A549 (cell line): ENCODE data around the gene CCDC87.
"Not testable (repeated sequence)": the region's sequence is repeated elsewhere in the genome, so short reads cannot be mapped to it uniquely, and the experiment has no call there.

Experiments
- CEBPB ChIP-seq, 2 experiments: fragments of >200 bp in 1 of 2; sonication (Bioruptor Twin) in 1 of 2; formaldehyde crosslinking in 1 of 2; IDR thresholded peaks; 2 replicates each; pipeline ENCODE4 v1.6.1; 2012 to 2016
- CHD4 ChIP-seq: fragments of 200-600 bp; sonication (generic); IDR thresholded peaks from 2 replicates; pipeline ENCODE4 v1.6.1; 2016; ENCODE audit warnings: antibody characterized with exemption, mild to moderate bottlenecking, borderline replicate concordance
- ESRRA ChIP-seq: fragments of 150-350 bp; IDR thresholded peaks from 2 replicates; pipeline ENCODE4 v1.6.1; 2014; ENCODE audit warnings: mild to moderate bottlenecking, low read length, borderline replicate concordance
- NPAS2 ChIP-seq: fragments of 250-450 bp; sonication (Bioruptor Pico); IDR thresholded peaks from 2 replicates; pipeline ENCODE4 v1.8.0; 2022; ENCODE audit warnings: mild to moderate bottlenecking, moderate library complexity, borderline replicate concordance
- POLR2A ChIP-seq: IDR thresholded peaks from 2 replicates; pipeline ENCODE4 v1.6.1; 2012; ENCODE audit warnings: mild to moderate bottlenecking, low read length
- TF ChIP-seq, protein P1 (sequence below): fragments of >200 bp; sonication (Bioruptor Twin); formaldehyde crosslinking; IDR thresholded peaks from 3 replicates; pipeline ENCODE4 v1.5.1; 2016
- TF ChIP-seq, protein P2 (sequence below): fragments of 200-600 bp; sonication (generic); IDR thresholded peaks from 2 replicates; pipeline ENCODE4 v1.6.1; 2016; ENCODE audit warnings: antibody characterized with exemption, mild to moderate bottlenecking, moderate library complexity

DNA sequence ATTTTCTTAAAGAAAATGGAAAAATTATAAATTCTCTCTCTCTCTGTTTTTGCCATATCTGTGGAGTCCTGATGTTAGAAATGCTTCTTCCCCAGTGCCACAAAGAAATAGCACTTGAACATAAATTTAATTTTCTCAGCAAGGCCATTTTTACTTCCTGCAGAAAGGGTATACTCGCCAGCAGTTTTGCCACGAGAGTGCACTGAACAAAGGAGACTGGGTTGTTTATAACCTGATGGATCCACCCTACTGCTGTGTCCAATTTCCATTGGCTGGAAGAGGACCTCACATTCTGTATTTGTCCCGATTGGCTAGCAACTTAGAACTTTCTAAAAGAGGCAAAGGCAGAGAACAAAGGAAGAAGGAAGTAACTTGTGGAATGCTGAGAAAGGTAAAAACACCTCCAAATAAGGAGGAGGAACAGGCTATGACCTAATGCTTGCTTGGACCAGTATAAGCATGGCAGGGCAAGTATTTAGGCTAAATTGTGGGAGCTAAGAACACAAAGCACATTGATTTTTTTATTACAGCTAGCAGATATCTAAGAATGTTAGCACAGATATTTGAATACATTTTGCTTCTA, 10.2 kb downstream of the CCDC87 start:
- TF ChIP-seq NPAS2 (CRISPR knock-in tag); CHD4; ESRRA; POLR2A; CEBPB (IDR thresholded peaks at IDR 0.05): not testable (repeated sequence)
- TF ChIP-seq, protein P1, sequence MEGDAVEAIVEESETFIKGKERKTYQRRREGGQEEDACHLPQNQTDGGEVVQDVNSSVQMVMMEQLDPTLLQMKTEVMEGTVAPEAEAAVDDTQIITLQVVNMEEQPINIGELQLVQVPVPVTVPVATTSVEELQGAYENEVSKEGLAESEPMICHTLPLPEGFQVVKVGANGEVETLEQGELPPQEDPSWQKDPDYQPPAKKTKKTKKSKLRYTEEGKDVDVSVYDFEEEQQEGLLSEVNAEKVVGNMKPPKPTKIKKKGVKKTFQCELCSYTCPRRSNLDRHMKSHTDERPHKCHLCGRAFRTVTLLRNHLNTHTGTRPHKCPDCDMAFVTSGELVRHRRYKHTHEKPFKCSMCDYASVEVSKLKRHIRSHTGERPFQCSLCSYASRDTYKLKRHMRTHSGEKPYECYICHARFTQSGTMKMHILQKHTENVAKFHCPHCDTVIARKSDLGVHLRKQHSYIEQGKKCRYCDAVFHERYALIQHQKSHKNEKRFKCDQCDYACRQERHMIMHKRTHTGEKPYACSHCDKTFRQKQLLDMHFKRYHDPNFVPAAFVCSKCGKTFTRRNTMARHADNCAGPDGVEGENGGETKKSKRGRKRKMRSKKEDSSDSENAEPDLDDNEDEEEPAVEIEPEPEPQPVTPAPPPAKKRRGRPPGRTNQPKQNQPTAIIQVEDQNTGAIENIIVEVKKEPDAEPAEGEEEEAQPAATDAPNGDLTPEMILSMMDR, result not testable (repeated sequence)
- TF ChIP-seq, protein P2, sequence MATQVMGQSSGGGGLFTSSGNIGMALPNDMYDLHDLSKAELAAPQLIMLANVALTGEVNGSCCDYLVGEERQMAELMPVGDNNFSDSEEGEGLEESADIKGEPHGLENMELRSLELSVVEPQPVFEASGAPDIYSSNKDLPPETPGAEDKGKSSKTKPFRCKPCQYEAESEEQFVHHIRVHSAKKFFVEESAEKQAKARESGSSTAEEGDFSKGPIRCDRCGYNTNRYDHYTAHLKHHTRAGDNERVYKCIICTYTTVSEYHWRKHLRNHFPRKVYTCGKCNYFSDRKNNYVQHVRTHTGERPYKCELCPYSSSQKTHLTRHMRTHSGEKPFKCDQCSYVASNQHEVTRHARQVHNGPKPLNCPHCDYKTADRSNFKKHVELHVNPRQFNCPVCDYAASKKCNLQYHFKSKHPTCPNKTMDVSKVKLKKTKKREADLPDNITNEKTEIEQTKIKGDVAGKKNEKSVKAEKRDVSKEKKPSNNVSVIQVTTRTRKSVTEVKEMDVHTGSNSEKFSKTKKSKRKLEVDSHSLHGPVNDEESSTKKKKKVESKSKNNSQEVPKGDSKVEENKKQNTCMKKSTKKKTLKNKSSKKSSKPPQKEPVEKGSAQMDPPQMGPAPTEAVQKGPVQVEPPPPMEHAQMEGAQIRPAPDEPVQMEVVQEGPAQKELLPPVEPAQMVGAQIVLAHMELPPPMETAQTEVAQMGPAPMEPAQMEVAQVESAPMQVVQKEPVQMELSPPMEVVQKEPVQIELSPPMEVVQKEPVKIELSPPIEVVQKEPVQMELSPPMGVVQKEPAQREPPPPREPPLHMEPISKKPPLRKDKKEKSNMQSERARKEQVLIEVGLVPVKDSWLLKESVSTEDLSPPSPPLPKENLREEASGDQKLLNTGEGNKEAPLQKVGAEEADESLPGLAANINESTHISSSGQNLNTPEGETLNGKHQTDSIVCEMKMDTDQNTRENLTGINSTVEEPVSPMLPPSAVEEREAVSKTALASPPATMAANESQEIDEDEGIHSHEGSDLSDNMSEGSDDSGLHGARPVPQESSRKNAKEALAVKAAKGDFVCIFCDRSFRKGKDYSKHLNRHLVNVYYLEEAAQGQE, result not testable (repeated sequence)
